ENCODE measurements around the gene HOXC11.

Gene HOXC11

GRCh38 chr12:54004841-54005530, 32.1 kb downstream of the HOXC11 start:
- Histone ChIP-seq H3K9me3 (no peaks in the 10 kb centered on the region), H3K27ac (no peak overlapping the region), H3K27me3 (peaks cover 100% of the 10 kb centered on the region), H3K4me3 (ENCODE audit: low read depth in 1 of 2, low read length in 1 of 2) (no peak overlapping the region), H3K4me1 (ENCODE audit: control insufficient read depth in 1 of 2, insufficient read depth in 1 of 2, low read depth in 1 of 2, low read length in 1 of 2) (peaks cover 21 to 32% of the 10 kb centered on the region in 2 experiments), H3K36me3 (no peaks in the 10 kb centered on the region)
- no peak for TF ChIP-seq CTCF (IDR thresholded peaks at IDR 0.05)

GRCh38 chr12:54005531-54005852, 32.6 kb downstream of the HOXC11 start:
- peaks cover 21 to 27% of the 10 kb centered on the region in 2 experiments for H3K4me1 ChIP-seq (ENCODE audit: control insufficient read depth in 1 of 2, insufficient read depth in 1 of 2, low read depth in 1 of 2, low read length in 1 of 2)
- H3K36me3 ChIP-seq: no peaks in the 10 kb centered on the region
- no peaks in the 10 kb centered on the region for H3K9me3 ChIP-seq
- H3K4me3 ChIP-seq (ENCODE audit: low read depth in 1 of 2, low read length in 1 of 2): no peak overlapping the region
- peaks cover 100% of the 10 kb centered on the region for H3K27me3 ChIP-seq
- H3K27ac ChIP-seq: no peak overlapping the region
- no peak for TF ChIP-seq CTCF (IDR thresholded peaks at IDR 0.05)

- Histone ChIP-seq H3K4me3 (ENCODE audit: low read depth in 1 of 2, low read length in 1 of 2) (peak overlapping the region; percentile 56 to 65), H3K9me3 (no peaks in the 10 kb centered on the region), H3K27me3 (peaks cover 100% of the 10 kb centered on the region), H3K36me3 (no peaks in the 10 kb centered on the region), H3K4me1 (ENCODE audit: control insufficient read depth in 1 of 2, insufficient read depth in 1 of 2, low read depth in 1 of 2, low read length in 1 of 2) (peaks cover 21 to 26% of the 10 kb centered on the region in 2 experiments), H3K27ac (no peak overlapping the region)
- peak; percentile 93 for TF ChIP-seq CTCF (IDR thresholded peaks at IDR 0.05)
Observed at GRCh38 chr12:54005853-54006558, 33.1 kb downstream of the HOXC11 start.

- Histone ChIP-seq H3K27ac (no peak overlapping the region), H3K9me3 (no peaks in the 10 kb centered on the region), H3K4me1 (ENCODE audit: control insufficient read depth in 1 of 2, insufficient read depth in 1 of 2, low read depth in 1 of 2, low read length in 1 of 2) (peaks cover 21 to 26% of the 10 kb centered on the region in 2 experiments), H3K36me3 (no peaks in the 10 kb centered on the region), H3K4me3 (ENCODE audit: low read depth in 1 of 2, low read length in 1 of 2) (peak overlapping the region; percentile 56 to 65), H3K27me3 (peaks cover 100% of the 10 kb centered on the region)
- no peak for TF ChIP-seq CTCF (IDR thresholded peaks at IDR 0.05)
Observed at GRCh38 chr12:54006559-54007220, 33.8 kb downstream of the HOXC11 start.

- Histone ChIP-seq H3K27ac (no peak overlapping the region), H3K4me3 (ENCODE audit: low read depth in 1 of 2, low read length in 1 of 2) (no peak overlapping the region), H3K4me1 (ENCODE audit: control insufficient read depth in 1 of 2, insufficient read depth in 1 of 2, low read depth in 1 of 2, low read length in 1 of 2) (peaks cover 21 to 26% of the 10 kb centered on the region in 2 experiments), H3K36me3 (no peaks in the 10 kb centered on the region), H3K9me3 (no peaks in the 10 kb centered on the region), H3K27me3 (peaks cover 100% of the 10 kb centered on the region)
- no peak for TF ChIP-seq CTCF (IDR thresholded peaks at IDR 0.05)
Observed at GRCh38 chr12:54007538-54008259, 34.8 kb downstream of the HOXC11 start.
